CD4-positive, alpha-beta T cell treated with Interleukin-4 for 4 hours (primary cell): Measurements from ENCODE around the gene ADGRG6.
"Not testable (repeated sequence)": the region's sequence is repeated elsewhere in the genome, so short reads cannot be mapped to it uniquely, and the experiment has no call there.

Experiments used
- DNase-seq: peaks from one replicate; pipeline ENCODE4 v3.0.0-alpha.2; 2020

Gene ADGRG6

DNA sequence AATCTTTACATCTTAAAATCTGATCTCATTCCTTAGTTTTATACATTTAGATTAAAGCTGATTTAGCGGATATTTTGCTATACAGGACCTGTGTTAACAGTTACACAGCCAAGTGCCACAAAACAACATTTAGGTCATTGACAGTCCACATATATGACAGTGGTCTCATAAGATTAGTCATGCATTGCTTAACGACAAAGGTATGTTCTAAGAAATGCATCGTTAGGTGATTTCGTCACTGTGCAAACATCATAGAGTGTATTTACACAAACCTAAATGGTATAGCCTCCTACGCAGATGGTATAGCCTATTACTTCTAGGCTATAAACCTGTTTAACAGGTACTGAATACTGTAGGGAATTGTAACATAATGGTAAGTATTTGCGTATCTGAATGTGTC lies 21.6 kb downstream of the ADGRG6 start:
- no peak for DNase-seq

DNA sequence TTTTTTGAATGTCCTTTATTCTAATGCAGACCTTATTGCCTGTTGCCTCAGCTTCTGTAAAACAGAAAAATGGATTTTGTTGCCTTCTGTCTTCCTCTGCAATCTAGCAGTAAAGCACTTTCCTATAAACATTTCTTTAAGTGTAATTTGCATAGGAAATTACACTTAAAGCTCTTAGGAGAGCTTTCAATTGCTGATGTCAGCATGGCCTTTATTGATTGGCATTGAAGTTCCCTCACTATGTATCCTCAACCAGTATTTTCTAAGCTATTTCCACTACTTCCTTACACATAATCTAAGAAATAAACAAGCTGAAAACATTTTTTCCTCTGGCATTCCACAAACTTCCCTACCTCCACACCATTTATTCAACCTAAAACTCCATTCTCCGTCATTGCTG lies 22.3 kb downstream of the ADGRG6 start:
- DNase-seq: no peak

DNA sequence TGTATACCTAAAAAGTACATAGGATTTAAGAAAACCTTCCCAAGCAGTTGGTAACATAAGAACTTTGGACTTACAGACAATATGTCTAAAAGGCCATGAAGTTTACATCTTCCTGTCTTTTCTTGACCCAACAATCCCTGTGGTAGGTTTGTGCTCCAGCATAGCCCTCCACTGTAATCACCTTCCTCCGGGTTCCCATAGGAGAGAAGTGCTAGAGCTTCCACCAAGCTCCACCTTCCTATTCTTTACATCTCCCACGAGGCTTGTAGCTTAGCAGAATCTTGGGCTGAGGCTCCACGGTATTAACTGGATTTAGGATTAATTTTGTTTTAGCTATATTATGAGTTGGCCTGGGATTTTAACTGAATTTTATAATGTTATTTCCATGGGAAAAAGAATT lies 23.3 kb downstream of the ADGRG6 start:
- no peak for DNase-seq

DNA sequence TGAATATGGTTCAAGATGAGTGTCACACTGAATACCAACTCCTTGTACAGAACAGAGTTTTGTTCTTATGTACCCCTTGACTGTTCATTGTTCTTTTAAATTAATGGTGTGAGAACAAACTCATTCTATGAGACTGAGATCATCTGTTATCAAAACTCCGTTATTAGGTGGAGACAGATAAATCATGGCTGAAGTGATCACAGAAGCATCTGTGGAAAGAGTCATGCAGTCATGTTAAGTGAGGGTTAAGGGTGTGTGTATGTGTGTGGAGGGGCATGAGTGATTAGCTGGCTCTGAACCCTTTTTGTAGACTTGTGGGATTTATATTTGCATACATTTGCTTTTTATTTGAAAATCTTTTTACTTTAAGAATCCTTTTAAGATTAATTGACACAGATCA lies 24.7 kb downstream of the ADGRG6 start:
- DNase-seq: no peak

DNA sequence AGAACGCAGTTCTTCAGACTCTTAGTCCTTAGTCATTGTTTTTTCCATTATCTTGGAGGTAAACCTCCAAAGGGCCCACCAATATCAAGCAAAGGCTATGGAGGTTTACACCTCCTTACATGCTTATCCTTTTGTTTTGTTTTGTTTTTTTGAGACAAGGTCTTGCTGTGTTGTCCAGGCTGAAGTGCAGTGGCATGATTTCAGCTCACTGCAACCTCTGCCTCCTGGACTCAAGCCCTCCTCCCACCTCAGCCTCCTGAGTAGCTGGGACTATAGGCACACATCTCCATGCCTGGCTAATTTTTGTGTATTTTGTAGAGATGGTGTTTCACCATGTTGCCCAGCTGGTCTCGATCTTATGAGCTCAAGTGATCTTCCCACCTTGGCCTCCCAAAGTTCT lies 26.3 kb downstream of the ADGRG6 start:
- DNase-seq: no peak

DNA sequence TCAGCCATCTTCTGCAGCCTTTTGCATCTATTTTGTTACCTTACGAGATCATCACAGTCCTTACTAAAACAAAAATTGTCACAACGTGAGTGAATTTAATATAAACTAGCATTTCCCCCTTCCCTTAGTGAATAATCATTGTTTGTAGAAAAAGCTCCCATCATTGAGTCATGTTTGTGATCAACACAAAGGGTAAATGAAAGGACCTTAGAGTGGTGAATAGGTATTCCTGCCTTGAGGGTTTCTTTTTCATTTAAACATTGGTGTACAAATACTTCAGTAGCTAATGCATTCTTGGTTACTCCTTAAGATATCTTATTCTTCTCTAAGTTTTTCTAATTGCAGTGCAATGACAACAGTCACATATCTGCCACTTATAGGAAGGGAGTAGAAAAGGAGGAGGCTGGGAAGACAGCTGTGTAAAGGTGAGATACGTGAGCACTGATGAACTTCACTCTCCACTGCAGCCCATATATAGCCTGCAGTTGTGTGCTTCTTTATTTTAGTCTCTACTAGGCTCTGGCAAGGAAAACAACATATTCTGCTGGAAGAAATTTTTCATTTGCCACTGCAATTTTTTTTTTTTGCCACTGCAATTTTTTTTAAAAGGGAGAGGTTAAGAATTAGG lies 27.8 kb downstream of the ADGRG6 start:
- DNase-seq: no peak

DNA sequence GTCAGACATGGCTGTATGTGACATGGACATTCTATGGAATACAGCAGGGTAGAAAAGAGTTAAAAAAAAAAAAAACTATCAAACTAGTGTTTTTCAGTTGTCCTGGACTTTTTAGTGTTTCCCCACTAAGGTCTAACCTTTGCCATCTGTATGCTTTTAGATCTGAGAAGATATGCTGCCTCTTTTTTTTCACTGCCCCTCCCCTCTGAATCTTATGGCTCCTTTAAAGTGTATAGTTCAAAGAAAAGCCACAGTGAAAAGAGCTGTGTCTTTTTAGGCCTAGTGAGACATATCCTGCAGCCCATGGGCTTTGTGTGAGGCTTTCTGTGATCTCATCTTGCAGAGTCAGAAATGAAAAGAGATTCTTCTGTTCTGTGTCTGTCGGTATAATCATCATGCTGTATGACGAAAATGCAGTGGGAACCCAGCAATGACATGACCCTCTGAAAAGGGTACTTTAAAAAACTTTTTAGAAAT lies 29.3 kb downstream of the ADGRG6 start:
- peak; percentile 11 for DNase-seq

DNA sequence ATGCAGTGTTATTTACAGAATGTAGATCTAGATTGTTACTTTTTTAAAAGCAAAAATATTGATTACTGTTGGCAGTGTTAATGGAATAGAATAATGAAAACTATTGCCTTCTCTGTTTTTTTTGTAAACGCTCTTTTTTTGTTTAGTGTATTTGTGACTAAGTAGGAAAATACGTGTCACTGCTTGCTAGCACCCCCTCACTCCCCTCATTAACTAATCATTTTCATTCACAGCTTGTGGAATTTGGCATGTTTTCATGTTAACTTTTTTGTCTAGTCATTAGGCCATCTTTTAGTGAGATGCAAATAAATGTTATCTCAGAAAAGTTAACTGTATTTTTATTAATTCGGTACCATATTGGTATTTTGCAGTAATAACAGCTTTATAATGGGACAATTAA lies 29.8 kb downstream of the ADGRG6 start:
- DNase-seq: no peak

DNA sequence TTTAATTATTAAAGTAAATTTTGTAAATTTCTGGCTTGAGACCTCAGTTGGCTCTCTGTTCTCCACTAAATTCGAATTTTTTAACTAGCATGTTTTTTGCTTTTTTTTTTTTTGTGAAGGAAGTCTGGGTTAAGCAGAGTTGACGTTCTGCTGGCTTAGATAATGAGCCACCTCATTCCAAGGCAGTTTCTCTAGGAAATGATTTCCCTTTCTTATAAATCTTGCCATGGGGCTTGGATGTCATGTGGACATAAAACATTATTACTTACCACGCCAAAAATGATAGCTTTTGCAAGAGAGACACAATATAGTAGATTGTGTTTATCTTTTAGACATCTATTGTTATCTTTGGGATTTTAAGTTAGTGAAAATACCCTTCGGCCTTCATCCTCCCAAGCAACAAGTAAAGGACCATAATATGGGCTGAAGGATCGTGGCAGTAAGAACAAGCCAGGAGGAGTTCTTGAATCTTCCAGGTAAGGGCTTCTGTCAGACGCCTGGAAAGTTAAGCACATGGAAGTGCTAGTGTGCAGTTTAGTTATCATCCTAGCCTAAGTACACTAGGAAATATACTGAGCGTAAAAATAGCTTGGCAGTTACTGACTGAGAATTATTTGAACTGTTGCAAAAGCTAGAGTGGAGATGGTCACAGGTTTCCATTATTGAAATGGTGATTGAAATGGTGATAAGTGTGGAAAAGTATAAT lies 30.7 kb downstream of the ADGRG6 start:
- no peak for DNase-seq

DNA sequence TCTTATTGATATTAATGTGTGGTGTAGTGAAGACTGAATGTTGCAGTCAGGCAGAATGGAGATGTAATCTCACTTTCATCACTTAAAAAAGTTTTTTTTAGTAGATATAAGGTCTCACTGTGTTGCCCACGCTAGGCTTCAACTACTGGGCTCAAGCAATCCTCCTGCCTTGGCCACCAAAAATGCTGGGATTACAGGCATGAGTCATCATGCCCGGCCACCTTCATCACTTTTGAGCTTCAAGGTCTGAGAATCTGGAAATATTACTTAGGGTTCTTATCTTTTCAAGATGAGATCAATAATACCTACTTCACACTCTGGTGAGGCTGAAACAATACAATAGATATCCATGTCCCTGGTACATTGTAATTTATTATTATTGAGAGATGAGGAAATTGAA lies 31.6 kb downstream of the ADGRG6 start:
- DNase-seq: no peak

DNA sequence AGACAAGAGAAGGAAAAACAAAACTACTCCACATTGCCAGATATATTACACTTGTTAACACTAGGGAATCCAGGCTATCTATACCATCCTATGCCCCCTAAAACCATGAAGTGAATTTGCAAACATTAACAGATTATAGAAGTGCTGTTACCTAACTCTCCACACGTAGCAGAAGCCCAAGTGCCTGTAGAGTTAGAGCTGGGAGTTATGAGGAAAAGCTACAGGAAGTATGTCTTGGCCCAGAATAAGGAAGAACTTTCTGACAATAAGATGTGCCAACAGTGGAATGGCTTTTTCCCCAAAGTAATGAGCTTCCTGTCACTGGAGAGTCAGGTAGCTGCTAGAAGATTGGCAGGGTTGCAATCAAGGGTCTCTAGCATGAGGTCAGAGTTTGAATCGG lies 32.5 kb downstream of the ADGRG6 start:
- DNase-seq: no peak

DNA sequence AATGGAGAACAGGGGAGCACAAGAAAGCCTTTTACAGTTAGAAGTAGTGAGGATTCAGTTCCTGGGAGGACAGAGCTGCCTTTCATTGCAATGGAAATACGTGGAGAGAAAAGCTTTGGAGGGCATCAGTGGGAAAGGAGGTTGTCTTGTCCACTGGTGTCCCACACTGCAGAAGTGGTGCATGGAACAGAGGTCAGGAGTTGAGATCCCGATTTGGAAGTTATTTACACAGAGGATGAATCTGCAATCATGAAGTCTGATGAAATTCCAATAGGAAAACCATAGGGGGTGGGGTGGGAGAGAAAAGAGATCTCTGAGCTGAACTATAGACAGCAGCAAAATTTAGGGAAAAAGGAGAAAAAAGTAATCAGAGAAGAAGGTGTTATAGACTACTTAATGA lies 33.6 kb downstream of the ADGRG6 start:
- no peak for DNase-seq

DNA sequence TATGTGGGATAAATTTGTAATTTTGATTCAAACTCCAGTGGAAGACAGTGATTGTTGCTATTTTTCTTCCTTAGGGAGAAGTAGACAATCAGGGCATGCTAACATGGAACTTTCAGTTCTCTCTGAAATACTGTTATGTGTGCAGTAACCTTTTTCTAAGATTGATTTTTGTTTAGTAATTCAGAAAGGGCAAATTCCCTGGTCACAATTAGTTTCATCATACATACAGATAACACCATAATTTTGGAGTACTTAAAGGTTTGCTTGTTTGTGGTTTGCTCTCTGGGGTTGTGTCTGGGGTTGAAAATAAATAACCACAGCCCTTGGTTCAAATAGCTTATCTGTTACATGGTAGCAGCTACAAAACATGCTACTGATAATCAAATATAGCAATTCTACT lies 34.4 kb downstream of the ADGRG6 start:
- no peak for DNase-seq

DNA sequence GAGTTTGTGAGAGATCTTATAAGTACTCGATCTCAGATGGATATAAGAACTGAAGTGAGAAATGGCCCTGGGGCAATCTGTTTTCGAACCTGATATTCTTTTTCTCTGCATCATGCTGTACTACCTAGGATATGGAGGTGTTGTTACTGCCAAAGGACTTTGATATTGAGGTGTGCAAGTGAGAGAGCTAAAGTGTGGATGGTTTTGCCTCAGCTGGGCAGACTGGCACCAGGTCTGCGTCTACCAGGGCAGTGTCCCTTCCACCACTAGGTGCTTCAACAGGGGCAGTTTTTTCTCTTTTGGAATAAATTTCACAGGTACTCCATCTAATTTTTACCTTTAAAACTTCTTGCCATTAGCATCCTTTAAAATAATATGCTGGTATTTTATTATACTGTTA lies 35.0 kb downstream of the ADGRG6 start:
- no peak for DNase-seq

DNA sequence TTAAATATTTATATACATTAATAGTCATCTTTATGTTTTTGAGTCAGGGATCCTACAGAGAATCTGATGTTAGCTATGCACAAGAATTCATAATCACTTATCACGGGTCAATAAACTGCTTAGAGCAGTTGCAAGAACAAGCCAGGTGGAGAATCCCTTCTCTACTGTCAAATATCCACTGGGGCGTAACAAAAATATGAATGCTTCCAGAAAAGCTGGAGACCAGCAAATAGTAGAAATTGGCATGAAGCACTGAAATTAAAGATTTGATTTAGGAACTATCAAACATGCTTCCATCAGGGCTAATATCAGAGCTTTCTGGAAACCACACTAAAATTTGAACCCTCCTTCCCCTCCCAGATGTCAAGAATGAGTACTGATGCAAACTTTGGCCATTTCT lies 37.3 kb downstream of the ADGRG6 start:
- DNase-seq: no peak

DNA sequence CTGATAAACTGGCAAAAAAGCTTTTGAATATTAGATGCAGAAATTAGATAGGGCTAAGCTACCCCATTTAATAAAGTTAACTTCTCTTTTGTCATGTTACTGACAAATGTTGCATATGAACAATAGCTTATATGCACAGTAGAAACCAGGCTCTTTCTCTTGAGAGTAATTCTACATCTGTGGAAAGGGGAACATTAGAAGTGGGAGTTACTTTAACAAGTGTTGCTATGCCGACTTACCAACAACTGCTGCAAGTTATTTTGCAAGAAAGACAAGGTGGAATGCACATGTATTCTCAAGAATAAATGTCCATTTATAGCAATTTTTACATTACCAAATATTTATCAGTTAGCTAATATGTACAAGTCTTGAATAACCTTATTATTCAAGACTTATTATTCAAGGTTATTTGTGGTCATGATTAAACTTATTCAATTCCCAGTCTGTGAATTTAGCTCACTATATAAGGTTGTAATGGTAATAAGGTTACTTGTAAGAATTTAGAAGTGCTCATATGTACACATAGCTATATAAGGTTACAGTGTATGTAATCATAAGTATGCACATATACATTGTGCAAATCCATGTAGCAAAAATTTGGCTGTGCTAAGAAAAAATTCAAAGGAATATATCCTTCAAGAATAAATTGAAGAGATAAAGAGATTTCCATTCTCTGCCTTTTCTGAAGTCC lies 38.3 kb downstream of the ADGRG6 start:
- no peak for DNase-seq

DNA sequence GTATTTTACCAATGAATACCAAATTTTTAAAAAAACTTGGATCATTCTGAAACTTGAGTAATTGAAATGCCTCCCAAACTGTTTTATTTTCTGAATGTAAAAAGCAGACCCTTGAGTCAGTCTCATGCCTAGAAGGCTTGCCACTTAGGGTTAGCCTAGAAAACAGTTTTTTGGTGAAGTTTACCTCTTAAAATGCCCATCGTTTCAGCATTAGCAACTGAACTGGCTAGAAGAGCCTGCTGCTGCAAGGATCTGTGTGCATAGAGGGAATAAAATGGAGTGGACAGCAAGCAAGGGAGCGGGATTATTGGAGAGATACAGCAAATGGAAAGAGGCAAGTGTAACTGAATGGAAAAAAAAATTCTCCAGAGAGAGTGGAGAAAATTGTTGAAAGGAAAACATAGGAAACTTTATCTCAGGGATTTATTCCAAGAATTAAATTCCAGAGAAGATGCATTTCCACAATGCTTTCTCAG lies 40.1 kb downstream of the ADGRG6 start:
- no peak for DNase-seq

DNA sequence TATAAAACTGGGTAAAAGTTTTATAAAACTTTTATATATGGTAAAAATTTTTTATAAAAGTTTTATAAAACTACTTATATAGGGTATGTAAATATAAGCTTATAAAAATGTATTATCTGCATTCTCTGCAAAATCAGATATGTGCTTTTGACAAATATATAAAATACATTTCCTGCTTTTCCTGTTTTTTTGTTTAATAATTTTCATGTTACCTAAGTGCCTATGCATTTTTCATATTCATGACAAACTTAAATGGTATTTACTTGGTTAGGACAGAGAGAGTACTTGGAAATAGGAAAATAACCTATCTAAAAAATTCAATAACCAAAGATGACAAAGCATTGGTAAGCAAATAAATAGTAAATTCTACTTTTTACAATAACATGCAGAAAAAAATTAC lies 41.2 kb downstream of the ADGRG6 start:
- no peak for DNase-seq

DNA sequence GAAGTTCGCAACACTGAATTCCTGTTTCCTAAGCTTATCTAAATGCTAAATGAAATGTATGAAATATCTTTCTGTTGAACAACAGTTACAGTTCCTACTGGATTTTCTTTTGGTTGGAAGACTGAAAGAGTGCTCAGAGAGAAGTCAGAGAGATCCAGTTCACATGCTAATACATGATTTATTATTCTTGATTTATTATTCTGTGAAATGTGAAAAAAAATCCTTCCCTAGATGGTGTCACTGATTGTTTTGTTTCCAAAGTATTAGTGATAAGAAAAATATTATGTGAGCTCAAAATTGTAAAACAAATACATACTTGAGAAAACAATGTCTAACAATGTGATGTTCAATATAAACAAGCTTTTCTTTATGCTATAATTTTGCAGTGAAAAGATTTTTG lies 42.1 kb downstream of the ADGRG6 start:
- DNase-seq: no peak

DNA sequence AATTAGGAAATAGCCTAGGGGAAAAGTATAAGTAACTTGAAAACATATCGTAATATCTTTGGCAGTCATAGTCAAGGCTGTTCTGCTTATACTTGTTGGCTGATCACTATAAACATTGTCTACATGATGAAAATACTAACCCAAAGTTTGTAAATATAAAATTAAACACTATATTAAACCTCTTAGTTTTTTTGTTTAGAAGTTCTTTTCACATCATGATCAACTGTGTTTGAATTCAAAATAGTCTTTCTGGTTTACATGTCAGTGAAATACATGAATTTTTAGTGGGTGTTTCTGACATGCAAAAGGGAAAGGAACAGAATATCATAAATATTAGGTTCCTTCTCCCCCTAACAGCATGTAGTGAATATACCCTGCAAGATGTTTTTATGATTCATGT lies 43.5 kb downstream of the ADGRG6 start:
- no peak for DNase-seq

DNA sequence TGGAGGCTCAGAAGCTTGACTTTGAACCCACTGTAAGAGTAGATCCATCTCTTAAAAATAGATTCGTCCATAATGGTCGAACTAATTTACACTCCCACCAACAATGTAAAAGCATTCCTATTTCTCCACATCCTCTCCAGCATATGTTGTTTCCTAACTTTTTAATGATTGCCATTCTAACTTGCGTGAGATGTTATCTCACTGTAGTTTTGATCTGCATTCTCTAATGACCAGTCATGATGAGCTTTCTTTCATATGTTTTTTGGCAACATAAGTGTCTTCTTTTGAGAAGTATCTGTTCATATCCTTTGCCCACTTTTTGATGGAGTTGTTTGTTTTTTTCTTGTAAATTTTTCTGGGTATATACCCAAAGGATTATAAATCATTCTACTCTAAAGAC lies 44.4 kb downstream of the ADGRG6 start:
- not testable (repeated sequence) for DNase-seq

DNA sequence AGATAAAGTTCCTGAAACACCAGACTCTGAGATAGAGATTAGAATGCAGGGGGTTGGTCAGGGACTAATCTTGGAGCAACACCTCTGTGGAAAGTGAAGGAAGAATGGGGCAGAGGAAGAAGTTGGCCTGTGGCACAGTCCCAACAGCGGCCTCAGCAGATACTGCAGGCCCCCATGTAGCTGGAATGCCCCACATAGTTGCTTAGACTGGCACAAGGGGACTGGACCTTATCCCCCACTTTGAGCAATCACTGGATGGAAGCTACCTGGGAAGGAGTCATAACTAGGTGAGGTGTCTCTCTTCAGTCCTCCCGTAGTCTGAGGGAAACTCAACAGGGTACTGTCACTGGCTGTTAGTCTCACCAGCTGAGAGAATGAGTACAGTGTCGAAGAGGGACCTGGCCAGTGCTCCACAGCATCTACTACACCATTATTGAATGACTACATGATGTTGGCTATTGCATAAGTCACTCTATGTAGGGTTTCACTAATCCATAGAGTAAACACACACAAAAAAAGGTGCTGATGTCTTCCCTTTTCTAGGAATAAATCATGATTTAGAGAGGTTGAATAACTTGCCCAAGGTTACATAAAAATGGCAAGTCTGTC lies 47.5 kb downstream of the ADGRG6 start:
- no peak for DNase-seq

DNA sequence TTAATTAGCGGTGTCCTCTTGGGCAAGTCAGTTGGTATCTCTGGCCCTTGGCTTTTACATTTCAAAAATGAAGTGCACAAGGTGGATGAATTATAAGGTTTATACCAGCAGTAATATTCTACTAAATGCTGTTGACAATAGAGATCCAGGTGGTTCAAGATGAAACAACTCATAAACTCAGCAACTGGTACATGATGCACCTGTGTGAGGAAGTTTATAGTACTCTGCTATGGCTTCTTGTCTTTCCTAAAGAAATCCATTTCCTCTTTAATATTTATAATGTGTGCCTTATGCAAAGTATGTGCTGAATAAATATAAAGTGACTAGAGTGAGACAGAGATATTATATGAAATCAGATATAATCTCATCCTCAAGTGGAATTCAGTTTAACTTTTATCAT lies 48.5 kb downstream of the ADGRG6 start:
- no peak for DNase-seq

DNA sequence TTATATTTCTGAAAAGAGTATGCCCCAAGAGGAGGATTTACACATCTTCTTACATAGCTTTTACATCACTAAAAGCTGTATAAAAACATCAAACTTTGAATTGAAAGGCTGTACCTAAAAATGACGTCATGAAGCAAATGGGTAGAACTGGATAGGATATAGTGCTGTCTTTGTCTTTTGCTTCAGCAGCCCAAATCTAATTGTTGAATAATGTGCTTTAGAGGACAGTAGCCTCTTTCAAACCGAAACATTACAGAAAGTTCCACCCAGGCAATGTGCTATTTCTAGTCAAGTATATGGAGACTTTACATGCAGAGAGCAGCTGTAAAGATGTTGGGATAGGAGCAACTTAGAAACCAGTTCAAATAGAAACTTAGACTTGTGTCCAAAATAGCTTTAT lies 51.9 kb downstream of the ADGRG6 start:
- no peak for DNase-seq
